ENCODE data around the gene HRH1.

Gene HRH1

GRCh38 chr3:11288786-11289637, 134.7 kb downstream of the HRH1 start:
- peak; percentile 78 for DNase-seq (ENCODE audit: low read depth)
- in situ Hi-C loops (cut with HindIII; ENCODE audit: low sequenced_read_pairs), result no loop called here

GRCh38 chr3:11289864-11290263, 135.6 kb downstream of the HRH1 start:
- TF ChIP-seq CTCF (IDR thresholded peaks at IDR 0.05; ENCODE audit: low read depth, low read length, missing control alignments), result no peak
- in situ Hi-C loops (cut with HindIII; ENCODE audit: low sequenced_read_pairs), result no loop called here
- DNase-seq (ENCODE audit: low read depth), result no peak
- no peak overlapping the region for H3K4me3 ChIP-seq (ENCODE audit: low read depth, low read length)

More at GRCh38 chr3:11288786-11289637, 134.7 kb downstream of the HRH1 start:
- H3K4me3 ChIP-seq (ENCODE audit: low read depth, low read length), result no peak overlapping the region
- TF ChIP-seq CTCF (IDR thresholded peaks at IDR 0.05; ENCODE audit: low read depth, low read length, missing control alignments), result no peak

- no peak for DNase-seq (ENCODE audit: low read depth)
- no peak overlapping the region for H3K4me3 ChIP-seq (ENCODE audit: low read depth, low read length)
- TF ChIP-seq CTCF (IDR thresholded peaks at IDR 0.05; ENCODE audit: low read depth, low read length, missing control alignments), result no peak
- in situ Hi-C loops (cut with HindIII; ENCODE audit: low sequenced_read_pairs), result no loop called here
These were observed 136.7 kb downstream of the HRH1 start for GRCh38 chr3:11290743-11291680.

GRCh38 chr3:11291808-11292207, 137.5 kb downstream of the HRH1 start:
- no peak for DNase-seq (ENCODE audit: low read depth)
- H3K4me3 ChIP-seq (ENCODE audit: low read depth, low read length), result no peak overlapping the region
- no peak for TF ChIP-seq CTCF (IDR thresholded peaks at IDR 0.05; ENCODE audit: low read depth, low read length, missing control alignments)
- in situ Hi-C loops (cut with HindIII; ENCODE audit: low sequenced_read_pairs), result no loop called here

- H3K4me3 ChIP-seq (ENCODE audit: low read depth, low read length), result no peak overlapping the region
- in situ Hi-C loops (cut with HindIII; ENCODE audit: low sequenced_read_pairs), result no loop called here
- no peak for TF ChIP-seq CTCF (IDR thresholded peaks at IDR 0.05; ENCODE audit: low read depth, low read length, missing control alignments)
- no peak for DNase-seq (ENCODE audit: low read depth)
These were observed 142.8 kb downstream of the HRH1 start for GRCh38 chr3:11297126-11297525.

GRCh38 chr3:11300970-11301369, 146.7 kb downstream of the HRH1 start:
- H3K4me3 ChIP-seq (ENCODE audit: low read depth, low read length), result no peak overlapping the region
- in situ Hi-C loops (cut with HindIII; ENCODE audit: low sequenced_read_pairs), result no loop called here
- DNase-seq (ENCODE audit: low read depth), result no peak
- TF ChIP-seq CTCF (IDR thresholded peaks at IDR 0.05; ENCODE audit: low read depth, low read length, missing control alignments), result no peak
